NB4 (cell line): ENCODE results near the gene RNF19B.

Source experiments
- DNase-seq: peaks from one replicate; pipeline ENCODE4 v3.0.0; 2010; ENCODE audit warnings: low read depth
- H3K4me3 ChIP-seq: one replicate; pipeline ENCODE4 v1.5.1; 2011; ENCODE audit warnings: mild to moderate bottlenecking, low read depth, low read length, moderate library complexity
- CTCF ChIP-seq: IDR thresholded peaks from one replicate; pipeline ENCODE4 v1.5.1; 2012; ENCODE audit warnings: low read depth, low read length
- MAX ChIP-seq: IDR thresholded peaks from 2 replicates; pipeline ENCODE4 v1.6.1; 2011; ENCODE audit warnings: low read depth, low read length
- MYC ChIP-seq: IDR thresholded peaks from 2 replicates; pipeline ENCODE4 v1.6.1; 2011; ENCODE audit warnings: low read depth, low read length
- POLR2A ChIP-seq: IDR thresholded peaks from 2 replicates; pipeline ENCODE4 v1.6.1; 2011; ENCODE audit warnings: mild to moderate bottlenecking; ENCODE audit not compliant: insufficient read length; ENCODE audit errors: extremely low read depth

RNF19B gene

GRCh38 chr1:32899586-32900296 lies 64.9 kb downstream of the RNF19B start:
- H3K4me3 ChIP-seq: no peak overlapping the region
- TF ChIP-seq MAX (no peak), POLR2A (no peak), CTCF (no peak), MYC (no peak)
- DNase-seq: no peak

- H3K4me3 ChIP-seq: no peak overlapping the region
- TF ChIP-seq CTCF: no peak
- TF ChIP-seq MAX: no peak
- TF ChIP-seq POLR2A: no peak
- TF ChIP-seq MYC: no peak
- DNase-seq: no peak
Observed at GRCh38 chr1:32898958-32899357, 65.7 kb downstream of the RNF19B start.

- no peak for DNase-seq
- TF ChIP-seq MAX (no peak), POLR2A (no peak), CTCF (no peak), MYC (no peak)
- H3K4me3 ChIP-seq: no peak overlapping the region
Observed at GRCh38 chr1:32898056-32898455, 66.6 kb downstream of the RNF19B start.

GRCh38 chr1:32897082-32898049 lies 67.2 kb downstream of the RNF19B start:
- no peak for DNase-seq
- TF ChIP-seq POLR2A (no peak), MYC (no peak), CTCF (no peak), MAX (no peak)
- no peak overlapping the region for H3K4me3 ChIP-seq

GRCh38 chr1:32896451-32896850 lies 68.2 kb downstream of the RNF19B start:
- TF ChIP-seq MYC (no peak), POLR2A (no peak), CTCF (no peak), MAX (no peak)
- H3K4me3 ChIP-seq: no peak overlapping the region
- DNase-seq: no peak
